Left ventricle myocardium superior (tissue), 1 donor: Measurements from ENCODE around the gene RIMBP3C. TPM values are rescaled to one million over a fixed set of nuclear protein-coding genes. Genes with fewer than 3 reads are reported as not detected.
"Not testable (repeated sequence)": the region's sequence is repeated elsewhere in the genome, so short reads cannot be mapped to it uniquely, and the experiment has no call there.

Source experiments
- ATAC-seq: fragments of 200-7000 bp; cut with Tn5 transposase; one replicate; pipeline ENCODE4 v1.9.1; 2020; ENCODE audit warnings: mild to moderate bottlenecking, moderate library complexity
- DNase-seq: peaks from one replicate; pipeline ENCODE4 v3.0.0-alpha.2; 2020
- intact Hi-C: fragments of 100-400 bp; cut with micrococcal nuclease; formaldehyde crosslinking; loops from one replicate; pipeline ENCODE4 v1.11.0; 2022
- total RNA-seq: library from RNA; stranded (reverse); fragmentation: NEBNext Ultra II Directional; extraction: Animal tissue kit (Norgen Biotek cat#: 25700); gene quantifications from one replicate; pipeline ENCODE4 v1.2.1, GENCODE V29; 2021
- donor health status: DM: no; HTN: yes; CAD: no; lungs with severe emphysema.

The RIMBP3C gene
- total RNA-seq, 1 donor from 2014 or later: not detected

- peak; percentile 29 for ATAC-seq
- DNase-seq, intact Hi-C loops: not testable (repeated sequence)
Measured at GRCh38 chr22:21549558-21549957, 1.7 kb downstream of the RIMBP3C start.

- ATAC-seq: peak; percentile 81
- intact Hi-C loops, DNase-seq: not testable (repeated sequence)
Measured at GRCh38 chr22:21544432-21545322, 6.6 kb downstream of the RIMBP3C start.

- intact Hi-C loops, ATAC-seq, DNase-seq: not testable (repeated sequence)
Measured at GRCh38 chr22:21539862-21540261, 11.4 kb downstream of the RIMBP3C start.

- ATAC-seq, DNase-seq, intact Hi-C loops: not testable (repeated sequence)
Measured at GRCh38 chr22:21532863-21533648, 18.2 kb downstream of the RIMBP3C start.

- ATAC-seq, intact Hi-C loops, DNase-seq: not testable (repeated sequence)
Measured at GRCh38 chr22:21531525-21531924, 19.7 kb downstream of the RIMBP3C start.

- ATAC-seq, intact Hi-C loops, DNase-seq: not testable (repeated sequence)
Measured at GRCh38 chr22:21526705-21527500, 24.4 kb downstream of the RIMBP3C start.

GRCh38 chr22:21516970-21517764 is 34.1 kb downstream of the RIMBP3C start:
- DNase-seq, intact Hi-C loops: not testable (repeated sequence)
- peak; percentile 87 for ATAC-seq

GRCh38 chr22:21516522-21516921 is 34.7 kb downstream of the RIMBP3C start:
- ATAC-seq, DNase-seq, intact Hi-C loops: not testable (repeated sequence)

GRCh38 chr22:21515234-21515633 is 36.0 kb downstream of the RIMBP3C start:
- DNase-seq, intact Hi-C loops, ATAC-seq: not testable (repeated sequence)

GRCh38 chr22:21514117-21514516 is 37.1 kb downstream of the RIMBP3C start:
- peak; percentile 15 for ATAC-seq
- DNase-seq, intact Hi-C loops: not testable (repeated sequence)

- intact Hi-C loops, DNase-seq: not testable (repeated sequence)
- peak; percentile 7 for ATAC-seq
Measured at GRCh38 chr22:21512022-21512421, 39.2 kb downstream of the RIMBP3C start.

GRCh38 chr22:21510397-21510796 is 40.9 kb downstream of the RIMBP3C start:
- DNase-seq: not testable (repeated sequence)
- ATAC-seq: peak; percentile 83

GRCh38 chr22:21499623-21500506 is 51.4 kb downstream of the RIMBP3C start:
- ATAC-seq, intact Hi-C loops, DNase-seq: not testable (repeated sequence)

More at GRCh38 chr22:21510397-21510796, 40.9 kb downstream of the RIMBP3C start:
- intact Hi-C loops: not testable (repeated sequence)

- intact Hi-C loops, ATAC-seq, DNase-seq: not testable (repeated sequence)
Measured at GRCh38 chr22:21498489-21498888, 52.8 kb downstream of the RIMBP3C start.

GRCh38 chr22:21497984-21498383 is 53.3 kb downstream of the RIMBP3C start:
- DNase-seq, intact Hi-C loops: not testable (repeated sequence)
- peak; percentile 78 for ATAC-seq
